ENCODE results near the gene MATN4.

Gene MATN4

GRCh38 chr20:45340236-45340847 is 32.2 kb upstream of the MATN4 start:
- DNase-seq: no peak

GRCh38 chr20:45339799-45340198 is 31.7 kb upstream of the MATN4 start:
- no peak for DNase-seq

- no peak for DNase-seq
Measured at GRCh38 chr20:45339084-45339483, 31.0 kb upstream of the MATN4 start.

GRCh38 chr20:45338121-45339030 is 30.3 kb upstream of the MATN4 start:
- DNase-seq: no peak

- no peak for DNase-seq
Measured at GRCh38 chr20:45337367-45338120, 29.4 kb upstream of the MATN4 start.

- DNase-seq: no peak
Measured at GRCh38 chr20:45336530-45337366, 28.6 kb upstream of the MATN4 start.

GRCh38 chr20:45330476-45330875 is 22.4 kb upstream of the MATN4 start:
- no peak for DNase-seq

- no peak for DNase-seq
Measured at GRCh38 chr20:45329497-45330319, 21.6 kb upstream of the MATN4 start.

GRCh38 chr20:45328451-45328850 is 20.4 kb upstream of the MATN4 start:
- DNase-seq: no peak

- DNase-seq: no peak
Measured at GRCh38 chr20:45325371-45325770, 17.3 kb upstream of the MATN4 start.

- no peak for DNase-seq
Measured at GRCh38 chr20:45323731-45324130, 15.6 kb upstream of the MATN4 start.

GRCh38 chr20:45322952-45323383 is 14.9 kb upstream of the MATN4 start:
- no peak for DNase-seq

- no peak for DNase-seq
Measured at GRCh38 chr20:45320948-45321595, 13.0 kb upstream of the MATN4 start.

GRCh38 chr20:45318948-45319347 is 10.8 kb upstream of the MATN4 start:
- DNase-seq: no peak

- DNase-seq: no peak
Measured at GRCh38 chr20:45318386-45318939, 10.4 kb upstream of the MATN4 start.

GRCh38 chr20:45317826-45318225 is 9.7 kb upstream of the MATN4 start:
- no peak for DNase-seq

GRCh38 chr20:45316150-45317080 is 8.3 kb upstream of the MATN4 start:
- DNase-seq: no peak

GRCh38 chr20:45315672-45316071 is 7.6 kb upstream of the MATN4 start:
- DNase-seq: no peak

- no peak for DNase-seq
Measured at GRCh38 chr20:45313943-45314342, 5.8 kb upstream of the MATN4 start.
